Stimulated activated CD8-positive, alpha-beta memory T cell treated with anti-CD3 and anti-CD28 coated beads, Interleukin-15, amount 100 ng/mL, for 48 hours (primary cell): ENCODE measurements around the gene TUBGCP5.
"Not testable (repeated sequence)": the region's sequence is repeated elsewhere in the genome, so short reads cannot be mapped to it uniquely, and the experiment has no call there.

ENCODE experiments used
- DNase-seq, 2 donors: peaks; one replicate each; pipeline ENCODE4 v3.0.0-alpha.2; 2020; ENCODE audit warnings: low read depth in 2 of 2

The TUBGCP5 gene

DNA sequence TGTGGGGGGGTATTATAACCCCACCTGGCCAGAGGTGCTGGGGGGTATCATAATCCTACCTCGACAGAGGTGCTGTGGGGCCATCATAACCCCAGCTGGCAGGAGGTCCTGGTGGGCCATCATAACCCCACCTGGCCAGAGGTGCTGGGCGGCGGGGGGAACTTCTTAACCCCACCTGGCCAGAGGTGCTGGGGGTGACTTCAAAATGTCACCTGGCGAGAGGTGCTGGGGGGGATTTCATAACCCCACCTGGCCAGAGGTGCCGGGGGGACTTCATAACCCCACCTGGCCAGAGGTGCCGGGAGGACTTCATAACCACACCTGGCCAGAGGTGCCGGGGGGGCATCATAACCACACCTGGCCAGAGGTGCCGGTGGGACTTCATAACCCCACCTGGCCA is 2.4 kb upstream of the TUBGCP5 start:
- not testable (repeated sequence) for DNase-seq

- no peak for DNase-seq
Observed at GRCh38 chr15:23039917-23040281, 530 bp upstream of the TUBGCP5 start.

DNA sequence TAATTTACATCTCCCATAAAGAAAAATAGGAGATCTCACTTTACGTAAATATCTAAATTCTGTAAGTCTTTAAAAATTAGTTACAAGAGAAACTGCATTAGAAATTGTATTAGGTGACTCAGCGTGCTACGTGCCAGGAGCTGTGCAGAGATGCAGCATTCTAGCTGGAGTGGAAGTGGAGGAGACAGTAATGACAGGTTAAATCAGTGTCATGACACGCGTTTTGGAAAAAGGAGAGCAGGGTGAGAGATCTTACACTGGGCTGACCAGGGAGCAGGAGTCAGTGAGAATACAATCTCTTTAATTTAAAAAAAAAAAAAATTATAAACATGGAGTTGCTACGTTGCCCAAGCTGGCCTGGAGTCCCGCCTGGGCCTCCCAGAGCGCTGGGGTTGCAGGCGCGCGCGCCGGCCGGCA is 635 bp downstream of the TUBGCP5 start:
- no peak for DNase-seq

- DNase-seq, result peak in 1 of 2 donors; percentile 14
Observed at GRCh38 chr15:23035964-23036566, 3.3 kb downstream of the TUBGCP5 start.

DNA sequence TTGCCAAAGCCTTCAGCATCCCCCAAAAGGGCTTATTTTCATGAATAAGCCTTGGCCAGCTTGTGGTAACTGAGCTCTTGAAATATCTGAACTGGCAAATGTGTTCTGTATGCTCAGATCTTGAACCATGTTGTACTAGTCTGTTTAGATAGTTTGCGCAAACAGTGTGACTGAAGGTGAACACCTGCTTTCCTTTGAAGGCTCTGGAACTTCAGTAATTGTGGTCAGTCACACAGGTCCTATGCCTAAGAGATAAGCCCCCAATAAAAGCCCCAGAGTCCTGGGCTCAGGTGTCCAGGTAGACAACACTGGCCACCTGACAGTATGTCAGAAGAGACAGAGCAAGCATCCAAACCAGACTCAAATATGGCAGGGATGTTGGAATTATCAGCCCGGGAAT is 5.4 kb downstream of the TUBGCP5 start:
- no peak for DNase-seq

GRCh38 chr15:23026218-23026617 is 13.2 kb downstream of the TUBGCP5 start:
- no peak for DNase-seq

GRCh38 chr15:23022156-23022555 is 17.2 kb downstream of the TUBGCP5 start:
- no peak for DNase-seq

- no peak for DNase-seq
Observed at GRCh38 chr15:23014394-23015000, 24.9 kb downstream of the TUBGCP5 start.

GRCh38 chr15:23013681-23014080 is 25.7 kb downstream of the TUBGCP5 start:
- DNase-seq, result no peak

DNA sequence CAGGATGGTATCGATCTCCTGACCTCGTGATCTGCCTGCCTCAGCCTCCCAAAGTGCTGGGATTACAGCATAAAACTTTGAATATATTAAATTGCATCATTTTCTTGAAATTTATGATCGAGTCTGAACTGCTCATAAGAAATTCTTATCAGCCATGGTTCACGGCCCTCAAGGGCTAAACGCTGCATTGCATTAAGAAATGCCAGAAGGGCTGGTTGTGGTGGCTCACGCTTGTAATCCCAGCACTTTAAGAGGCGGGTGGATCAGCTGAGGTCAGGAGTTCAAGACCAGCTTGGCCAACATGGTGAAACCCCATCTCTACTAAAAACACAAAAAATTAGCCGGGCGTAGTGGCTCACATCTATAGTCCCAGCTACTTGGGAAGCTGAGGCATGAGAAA is 26.8 kb downstream of the TUBGCP5 start:
- not testable (repeated sequence) for DNase-seq

DNA sequence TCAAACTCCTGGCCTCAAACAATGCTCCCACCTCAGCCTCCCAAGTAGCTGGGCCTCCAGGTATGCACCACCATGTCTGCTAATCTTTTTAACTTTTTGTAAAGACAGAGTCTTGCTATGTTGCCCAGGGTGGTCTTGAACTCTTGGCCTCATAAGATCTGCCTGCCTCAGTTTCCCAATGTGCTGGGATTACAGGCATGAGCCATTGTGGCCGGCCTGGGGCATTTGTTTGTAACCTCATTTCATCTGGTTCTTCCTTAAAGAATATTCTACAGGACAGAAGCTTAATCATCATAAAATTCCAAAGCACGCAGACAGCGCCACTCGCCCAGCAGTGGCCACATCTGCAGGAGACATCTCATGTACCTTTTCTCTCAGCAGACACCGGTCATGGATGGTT is 35.6 kb downstream of the TUBGCP5 start:
- DNase-seq, result no peak

DNA sequence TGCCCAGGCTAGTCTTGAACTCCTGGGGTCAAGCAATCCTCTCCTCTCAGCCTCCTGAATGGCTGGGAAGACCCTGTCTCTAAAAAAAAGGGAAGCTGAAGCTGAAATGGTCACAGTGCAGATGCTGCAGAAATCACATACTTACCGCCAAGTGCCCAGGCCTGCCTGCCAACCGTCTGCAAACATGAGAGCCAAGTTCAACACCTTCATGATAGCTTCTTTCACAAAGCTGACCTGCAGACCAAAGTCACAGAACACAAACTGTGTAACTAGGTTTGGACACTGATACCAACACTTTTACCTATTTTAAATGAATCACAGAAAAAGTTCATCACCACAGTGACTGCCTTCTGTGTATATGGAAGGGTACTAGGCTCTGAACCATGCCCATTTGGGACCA is 36.4 kb downstream of the TUBGCP5 start:
- DNase-seq, result no peak

GRCh38 chr15:22995795-22996194 is 43.6 kb downstream of the TUBGCP5 start:
- no peak for DNase-seq

- no peak for DNase-seq
Observed at GRCh38 chr15:22992024-22992326, 47.4 kb downstream of the TUBGCP5 start.

- DNase-seq, result no peak
Observed at GRCh38 chr15:22989576-22990477, 49.5 kb downstream of the TUBGCP5 start.

DNA sequence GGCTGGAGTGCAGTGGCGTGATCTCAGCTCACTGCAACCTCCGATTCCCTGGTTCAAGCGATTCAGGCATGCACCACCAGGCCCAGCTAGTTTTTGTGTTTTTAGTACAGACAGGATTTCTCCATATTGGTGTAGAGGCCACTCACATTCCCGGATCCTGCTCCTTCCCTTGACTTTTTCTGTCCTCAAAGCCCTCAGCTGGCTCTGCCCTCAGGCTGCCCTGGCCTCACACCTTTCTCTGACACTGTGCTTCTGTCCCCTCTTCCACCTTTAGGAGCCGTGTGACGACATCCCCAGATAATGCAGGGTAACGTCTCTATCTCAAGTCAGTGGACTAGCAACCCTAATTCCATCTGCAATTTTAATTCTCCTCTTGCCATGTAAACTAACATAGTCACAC is 50.6 kb downstream of the TUBGCP5 start:
- DNase-seq, result no peak

DNA sequence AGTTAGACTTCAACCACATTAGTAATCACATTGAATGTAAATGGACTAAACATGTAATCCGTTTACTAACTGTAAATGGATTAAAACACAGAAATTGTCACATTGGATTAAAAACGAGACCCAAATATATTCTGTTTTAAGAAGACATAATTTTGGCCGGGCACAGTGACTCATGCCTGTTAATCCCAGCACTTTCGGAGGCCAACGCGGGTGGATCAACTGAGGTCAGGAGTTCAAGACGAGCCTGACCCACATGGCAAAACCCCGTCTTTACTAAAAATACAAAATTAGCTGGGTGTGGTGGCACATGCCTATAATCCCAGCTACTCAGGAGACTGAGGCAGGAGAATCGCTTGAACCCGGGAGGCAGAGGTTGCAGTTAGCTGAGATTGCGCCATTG is 57.4 kb downstream of the TUBGCP5 start:
- DNase-seq, result not testable (repeated sequence)

GRCh38 chr15:22981051-22981840 is 58.1 kb downstream of the TUBGCP5 start:
- DNase-seq, result no peak

DNA sequence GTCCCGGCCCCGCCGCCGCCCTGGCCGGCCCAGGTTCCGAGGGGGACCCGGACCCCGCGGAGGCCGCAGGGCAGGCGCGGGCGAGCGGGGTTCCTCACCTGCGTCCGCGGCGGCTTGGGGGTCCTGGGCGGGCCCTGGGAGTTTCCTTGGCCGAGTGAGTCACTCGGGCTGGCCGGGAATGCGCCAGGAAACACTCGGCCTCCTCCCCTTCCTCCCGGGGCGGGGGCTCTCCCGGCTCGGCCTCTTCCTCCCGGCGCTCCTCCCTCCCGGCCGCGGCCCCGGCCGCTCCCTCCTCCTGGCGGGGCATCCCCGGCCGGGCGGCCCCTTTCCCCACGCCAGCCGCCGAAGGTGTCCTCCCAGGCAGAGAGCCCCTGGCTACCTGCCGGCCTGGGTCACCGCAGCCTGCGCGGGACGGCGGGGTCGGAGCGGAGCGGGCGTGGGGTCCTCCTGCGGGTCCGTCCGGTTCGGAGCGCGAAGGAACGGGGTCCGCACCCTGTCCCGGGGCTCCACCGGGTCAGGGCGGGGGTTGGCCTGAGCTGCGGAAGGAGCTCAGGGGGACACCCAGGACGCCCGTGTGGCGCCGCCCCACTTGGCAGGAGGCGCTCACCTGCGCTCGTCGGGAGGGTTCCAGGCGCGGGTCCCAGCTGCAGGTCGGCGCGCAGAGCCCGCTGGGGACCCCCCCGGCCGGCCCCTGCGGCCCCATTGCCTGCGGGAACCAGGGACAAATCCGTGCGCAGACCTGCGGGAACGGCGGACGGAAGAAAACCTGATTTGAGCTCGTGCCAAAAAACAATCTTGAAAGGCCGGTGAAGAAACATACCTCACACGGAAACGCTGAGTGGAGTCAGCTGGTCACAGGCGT is 58.9 kb downstream of the TUBGCP5 start, which contains the start of gene CYFIP1:
Gene CYFIP1 (minus strand): TSS at position 180 of the 862 bp plus-strand sequence. CDS start 33,083 bp downstream, outside the sequence.
- peak in 1 of 2 donors; percentile 17 for DNase-seq

DNA sequence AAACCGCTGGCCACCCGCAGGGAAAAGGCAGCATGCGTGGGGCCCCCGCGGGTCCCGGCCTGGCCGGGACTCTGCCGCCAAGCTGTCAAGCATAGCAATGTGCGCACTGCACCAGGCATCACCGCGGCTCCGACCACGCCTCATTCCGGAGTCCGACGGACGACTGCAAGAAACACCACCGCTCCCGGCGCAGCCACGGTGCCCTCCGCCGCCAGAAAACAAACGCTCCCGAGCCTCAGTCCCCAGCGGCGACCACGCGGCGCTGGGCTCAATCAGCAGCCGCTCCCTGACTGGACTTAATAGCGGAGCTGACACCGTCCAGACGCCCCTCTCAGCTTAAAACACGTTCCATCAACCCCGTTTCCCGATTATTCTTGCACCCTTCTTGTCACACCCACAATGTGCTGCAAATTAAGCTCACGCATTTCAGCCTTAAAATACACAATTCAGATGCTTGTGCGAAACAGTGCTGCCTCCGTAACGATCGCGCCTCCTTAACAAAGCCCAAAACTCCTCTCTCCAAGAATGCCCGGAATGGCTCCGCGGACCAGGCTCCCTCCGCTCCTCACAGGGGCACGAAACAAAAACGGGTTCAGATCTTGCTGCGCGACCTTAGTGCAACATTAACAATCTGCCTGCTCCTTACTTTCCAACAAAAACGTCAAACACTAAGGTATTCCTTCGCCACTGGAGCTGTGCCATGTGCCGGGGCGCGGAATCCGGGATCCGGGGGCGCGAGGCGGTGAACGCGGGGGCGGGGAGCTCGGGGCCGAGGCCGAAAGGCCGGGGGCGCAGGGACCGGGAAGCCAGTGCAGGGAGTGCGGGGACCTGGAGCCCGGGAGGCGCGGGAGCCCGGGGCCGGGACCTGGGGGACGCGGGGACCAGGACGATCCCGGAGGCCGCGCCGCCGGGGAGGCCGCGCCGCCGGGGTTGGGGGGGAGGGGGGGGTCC is 59.9 kb downstream of the TUBGCP5 start:
- DNase-seq, result peak in 1 of 2 donors; percentile 34
